Measurements from ENCODE around the gene ZC3H7B.

DNA sequence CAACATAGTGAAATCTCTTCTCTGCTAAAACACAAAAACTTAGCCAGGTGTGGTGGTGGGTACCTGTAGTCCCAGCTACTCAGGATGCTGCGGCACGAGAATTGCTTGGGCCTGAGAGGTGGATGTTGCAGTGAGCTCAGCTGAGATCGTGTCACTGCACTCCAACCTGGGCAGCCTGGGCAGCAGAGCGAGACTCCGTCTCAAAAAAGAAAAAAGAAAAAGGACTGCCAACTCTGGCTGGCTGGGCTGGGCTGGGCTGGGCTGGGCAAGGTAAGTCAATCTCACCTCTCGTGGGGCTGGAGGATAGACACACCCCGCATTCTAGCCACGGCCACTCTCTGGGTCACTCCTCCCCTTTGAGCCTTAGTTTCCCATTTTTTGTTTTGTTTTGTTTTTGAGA is 107.3 kb downstream of the ZC3H7B start:
- TF ChIP-seq CTCF (conservative IDR thresholded peaks at IDR 0.05) = no peak
- TF ChIP-seq EZH2 (IDR thresholded peaks at IDR 0.05; ENCODE audit: low read depth) = no peak

Measured in PC-9 (cell line).